EH (cell line): ENCODE measurements around the gene SPON2.

Experiments
- DNase-seq: peaks from one replicate; pipeline ENCODE4 v3.0.0-alpha.2; 2015; ENCODE audit warnings: low read depth

The SPON2 gene

DNA sequence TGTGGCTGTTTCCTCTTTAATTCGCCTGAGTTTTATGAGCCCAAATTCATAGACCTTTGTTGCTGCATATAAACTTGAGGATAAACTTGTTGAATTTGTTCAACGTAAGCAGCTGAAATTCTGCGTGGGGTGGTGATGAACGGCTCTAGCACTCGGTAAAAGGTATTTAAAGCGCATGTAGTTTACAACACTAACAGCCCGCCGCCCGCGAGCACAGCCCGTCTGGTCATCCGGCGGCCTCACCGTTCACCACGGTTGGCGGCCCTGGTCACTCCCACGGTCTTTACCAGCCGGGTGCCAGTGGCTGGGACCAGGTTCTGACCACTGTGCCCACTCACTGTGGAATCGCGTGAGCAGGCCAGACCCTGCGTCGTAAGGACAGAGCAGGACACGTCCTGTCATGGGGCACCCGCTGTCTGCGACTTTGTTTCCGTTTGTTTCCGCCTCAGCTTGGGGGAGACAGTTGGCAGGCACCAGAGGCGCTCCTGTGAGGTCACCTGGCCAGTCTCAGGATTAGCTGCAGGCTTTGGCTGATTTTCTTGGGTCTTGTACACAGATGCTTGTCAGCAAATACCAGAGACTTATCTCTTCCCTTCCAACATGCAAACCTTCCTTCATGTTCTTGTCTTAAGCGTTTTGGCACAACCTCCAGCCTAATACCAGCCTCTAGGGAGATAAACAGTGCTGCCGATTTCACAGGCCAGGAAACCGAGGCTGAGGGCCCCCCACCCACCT, 36.8 kb upstream of the SPON2 start:
- DNase-seq, result no peak

DNA sequence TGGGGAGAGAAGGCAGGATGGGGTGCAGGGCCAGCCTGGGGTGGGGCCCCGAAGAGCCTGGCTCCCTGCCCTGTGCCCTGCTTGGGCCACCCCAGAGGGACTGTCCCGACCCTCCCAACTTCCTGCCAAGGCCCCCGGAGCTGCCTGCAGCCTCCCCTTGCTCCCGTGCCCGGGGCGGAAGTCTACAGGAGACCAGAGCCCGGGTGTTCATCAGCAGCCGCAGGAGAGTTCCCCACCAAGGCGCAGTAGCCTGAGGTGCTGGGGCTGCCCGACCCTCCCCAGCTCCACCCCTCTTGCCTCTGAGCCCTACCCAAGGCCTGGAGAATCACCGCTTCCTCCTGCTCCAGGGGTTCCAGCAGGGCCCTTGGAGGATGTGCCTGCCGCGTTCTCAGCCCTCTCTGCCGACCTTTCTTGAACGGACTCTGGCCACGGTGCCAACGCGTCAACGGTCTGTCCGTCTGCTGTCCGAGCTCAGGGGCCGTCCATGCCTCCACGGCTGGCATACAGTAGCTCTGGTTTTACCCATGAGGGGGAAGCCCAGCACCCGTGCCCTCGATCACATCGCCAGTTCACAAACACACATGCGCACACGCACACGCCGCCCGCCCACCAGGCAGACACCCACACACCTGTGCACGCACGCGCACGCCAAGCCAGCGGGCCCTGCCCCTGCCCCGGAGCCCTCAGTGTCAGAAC, 36.0 kb upstream of the SPON2 start:
- DNase-seq, result peak; percentile 12

DNA sequence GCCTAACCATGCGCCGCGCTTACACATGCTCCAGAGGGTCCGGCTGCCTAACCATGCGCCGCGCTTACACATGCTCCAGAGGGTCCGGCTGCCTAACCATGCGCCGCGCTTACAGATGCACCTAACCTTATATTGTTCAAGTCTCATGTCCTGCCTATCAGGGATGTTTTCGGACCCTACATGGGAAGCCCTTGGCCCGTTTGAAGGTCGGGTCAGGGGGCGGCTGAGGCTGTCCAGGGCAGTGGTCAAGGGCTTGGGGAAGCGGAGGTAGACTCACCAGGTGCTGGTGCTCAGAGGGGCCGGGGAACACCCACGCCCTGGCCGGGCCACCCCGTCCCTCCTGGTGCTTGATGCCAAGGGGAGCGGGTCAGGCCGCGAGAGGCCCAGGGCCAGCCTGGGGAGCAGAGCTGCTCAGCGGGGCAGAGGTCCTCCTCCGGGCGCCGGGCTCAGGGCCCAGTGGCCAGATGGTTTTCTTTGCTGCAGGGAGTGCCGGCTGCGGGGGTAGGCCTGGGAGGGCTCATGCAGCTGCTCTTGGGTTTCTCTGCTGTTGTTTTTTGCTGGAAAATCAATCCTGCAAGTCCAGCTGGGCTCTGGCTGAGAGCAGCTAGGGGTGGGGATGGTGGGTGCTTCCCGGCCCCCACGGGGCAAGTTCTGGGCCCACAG, 35.4 kb upstream of the SPON2 start:
- DNase-seq, result peak; percentile 53

DNA sequence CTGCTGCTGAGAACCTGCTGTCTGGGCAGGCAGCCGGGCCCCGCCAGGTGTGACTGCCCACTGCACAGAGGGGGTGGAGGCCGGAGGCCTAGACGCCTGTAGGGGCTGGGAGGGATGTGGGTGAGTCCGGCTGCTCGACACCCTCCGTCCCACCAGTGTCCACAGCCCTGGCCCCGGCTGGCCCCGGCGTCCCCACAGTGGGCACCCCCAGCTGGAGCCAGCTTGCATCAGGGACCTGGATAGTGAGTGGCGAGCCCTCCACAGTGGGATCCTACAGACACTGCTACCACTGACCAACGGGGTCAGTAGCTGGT, 34.7 kb upstream of the SPON2 start:
- DNase-seq, result no peak

DNA sequence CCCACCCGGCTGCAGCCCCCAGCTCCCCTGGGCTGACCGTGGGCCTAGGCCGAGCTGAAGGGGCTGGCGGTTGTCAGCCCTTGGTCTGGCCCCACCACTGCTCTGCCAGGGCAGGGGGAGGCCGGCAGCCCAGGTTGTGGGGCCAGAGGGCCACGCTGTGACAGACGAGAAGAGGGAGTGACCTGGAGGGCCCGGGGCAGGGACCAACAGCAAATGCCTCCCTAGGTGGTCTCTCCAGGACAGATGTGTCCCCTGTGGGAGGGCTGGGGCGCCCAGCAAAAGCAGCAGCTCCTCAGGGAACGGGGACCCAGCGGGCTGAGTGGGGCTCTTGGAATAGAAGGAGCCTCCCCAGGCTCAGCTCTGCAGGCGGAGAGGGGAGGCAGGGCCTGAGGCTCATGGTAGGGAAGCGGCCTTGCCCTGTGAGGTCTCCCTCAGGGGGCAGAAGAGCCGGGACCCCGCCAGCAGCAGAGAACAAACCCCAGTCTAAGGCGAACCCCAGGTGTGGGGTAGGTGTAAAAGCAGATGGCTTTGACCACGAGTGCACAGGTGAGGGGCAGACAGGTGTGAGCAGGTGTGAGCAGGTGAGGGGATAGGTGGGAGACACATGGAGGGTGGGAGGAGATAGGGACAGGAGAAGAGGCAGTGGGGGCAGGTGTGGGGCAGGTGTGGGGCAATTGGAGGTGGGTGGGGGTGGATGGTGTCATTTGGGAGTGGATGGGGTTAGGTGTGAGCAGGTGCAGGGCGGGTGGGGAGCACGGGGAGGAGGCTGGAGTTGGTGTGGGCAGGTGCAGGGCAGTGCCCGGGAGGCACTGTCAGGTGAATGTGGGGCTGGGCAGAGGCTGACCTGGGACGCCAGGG, 34.1 kb upstream of the SPON2 start:
- no peak for DNase-seq

DNA sequence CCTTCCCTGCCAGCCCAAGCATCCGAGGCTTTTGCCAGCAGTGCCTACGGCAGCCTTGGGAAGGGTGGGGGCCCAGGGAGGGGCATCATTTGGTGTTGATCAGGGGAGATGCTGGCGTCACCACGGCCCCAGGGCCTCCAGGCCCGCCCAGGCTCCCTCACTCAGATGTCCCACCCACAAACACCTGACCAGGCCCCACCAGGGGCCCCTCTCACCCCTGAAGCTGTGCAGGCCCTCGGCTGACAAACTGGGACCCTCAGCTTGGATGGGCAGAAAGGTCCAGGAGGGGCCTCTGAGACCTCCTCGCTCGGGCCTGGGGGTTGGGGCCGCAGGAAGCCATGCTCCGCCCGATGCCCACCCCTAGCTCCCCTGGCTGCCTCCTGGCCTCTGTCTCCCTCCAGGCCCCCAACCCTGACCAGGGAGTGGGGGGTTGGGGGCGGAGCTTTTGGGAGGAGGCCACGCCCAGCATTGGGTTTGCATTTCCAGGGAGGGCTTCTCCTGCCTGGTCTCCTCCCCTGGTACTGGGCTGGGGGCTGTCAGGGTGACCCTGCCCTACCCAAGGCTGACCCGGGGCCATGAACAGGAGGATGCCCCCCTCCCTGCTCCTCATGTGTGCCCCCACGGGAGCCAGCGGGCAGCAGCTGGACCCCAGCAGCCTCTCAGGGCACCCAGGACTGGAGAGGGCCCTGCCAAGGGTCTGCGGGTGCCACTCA, 33.4 kb upstream of the SPON2 start:
- DNase-seq, result no peak

DNA sequence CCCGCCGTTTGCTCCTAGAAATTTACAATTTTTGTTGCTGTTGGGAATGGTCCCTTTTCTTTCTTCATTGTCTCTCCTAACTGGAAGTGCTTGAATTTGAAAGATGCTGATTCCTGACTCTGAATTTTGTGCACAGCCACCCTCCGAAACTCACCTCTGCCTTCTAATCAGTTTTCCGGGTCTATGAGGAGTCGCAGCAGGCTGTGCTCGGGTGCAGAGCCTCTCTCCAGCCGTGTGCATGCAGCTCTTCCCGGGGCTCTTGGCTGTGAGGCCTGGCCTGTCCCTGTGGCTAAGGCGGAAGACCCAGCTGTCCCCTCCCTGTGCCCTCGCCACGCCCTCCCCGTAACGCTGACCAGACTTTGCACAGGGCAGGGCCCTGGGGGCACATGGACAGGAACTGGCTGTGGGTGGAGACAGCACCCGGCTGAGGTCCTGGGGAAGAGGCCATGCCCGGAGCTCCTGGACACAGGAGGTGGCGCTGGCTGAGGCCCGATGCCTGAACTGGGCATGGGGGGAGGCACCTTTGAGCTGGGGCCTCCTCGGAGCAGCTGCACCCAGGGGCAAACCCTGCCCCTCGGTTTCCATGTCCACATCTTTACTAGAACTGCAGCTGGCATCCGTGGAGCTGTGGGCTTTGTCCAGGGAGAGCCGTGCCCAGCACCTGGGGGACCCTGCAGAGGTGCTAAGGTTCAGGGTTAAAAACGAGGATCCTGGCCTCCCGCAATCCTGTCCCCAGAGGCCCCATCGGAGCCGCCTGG, 32.6 kb upstream of the SPON2 start:
- DNase-seq, result no peak

DNA sequence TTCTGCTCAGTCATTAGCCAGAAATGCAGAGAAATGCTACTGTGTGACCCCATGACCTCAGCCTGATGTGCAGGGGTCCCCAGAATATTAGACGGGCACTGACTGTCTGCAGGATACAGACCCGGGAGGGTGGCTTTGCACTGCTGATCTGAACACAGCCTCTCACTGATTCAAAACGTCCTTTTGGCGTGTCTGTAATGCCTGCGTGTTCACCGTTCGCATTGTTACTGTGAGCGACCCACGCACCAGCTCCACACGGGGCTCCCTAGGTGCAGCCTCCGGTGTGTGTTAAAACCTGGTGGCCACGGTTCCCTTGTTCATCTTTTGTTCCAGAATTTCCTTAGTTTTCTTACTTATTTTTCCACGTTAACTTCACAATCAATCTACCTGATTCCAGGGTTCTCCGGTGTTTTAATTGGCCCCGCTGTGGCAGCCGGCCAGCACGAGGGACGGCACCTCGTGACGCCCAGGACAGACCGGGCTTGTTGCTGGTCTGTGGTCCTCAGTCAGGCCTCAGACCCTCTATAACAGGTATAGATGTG, 32.0 kb upstream of the SPON2 start:
- DNase-seq, result no peak

DNA sequence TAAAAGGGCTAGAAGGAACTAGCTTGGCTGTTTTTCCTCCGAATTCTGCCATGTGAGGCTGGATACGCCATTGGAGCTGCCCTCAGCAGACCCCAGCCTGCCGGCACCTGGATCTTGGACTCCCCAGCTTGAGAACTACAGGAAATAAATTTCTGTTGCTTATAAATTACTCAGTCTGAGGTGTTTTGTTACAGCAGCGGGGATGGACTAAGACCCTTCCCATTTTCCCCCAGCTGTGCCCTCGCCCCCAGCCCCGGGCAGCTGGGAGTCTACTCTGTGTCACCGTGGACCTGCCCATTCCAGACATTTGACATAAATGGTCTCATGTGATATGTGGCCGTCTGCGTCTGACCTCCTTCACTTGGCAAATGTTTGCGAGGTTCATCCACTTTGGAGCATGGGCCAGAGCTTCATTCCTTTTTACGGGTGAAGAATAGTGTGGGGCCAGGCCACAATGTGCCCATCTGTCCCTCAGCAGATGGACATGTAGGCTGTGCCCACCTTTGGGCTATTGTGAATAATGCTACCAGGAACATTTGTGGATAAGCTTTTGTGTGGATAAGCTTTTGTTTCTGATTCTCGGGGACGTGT, 30.7 kb upstream of the SPON2 start:
- no peak for DNase-seq

DNA sequence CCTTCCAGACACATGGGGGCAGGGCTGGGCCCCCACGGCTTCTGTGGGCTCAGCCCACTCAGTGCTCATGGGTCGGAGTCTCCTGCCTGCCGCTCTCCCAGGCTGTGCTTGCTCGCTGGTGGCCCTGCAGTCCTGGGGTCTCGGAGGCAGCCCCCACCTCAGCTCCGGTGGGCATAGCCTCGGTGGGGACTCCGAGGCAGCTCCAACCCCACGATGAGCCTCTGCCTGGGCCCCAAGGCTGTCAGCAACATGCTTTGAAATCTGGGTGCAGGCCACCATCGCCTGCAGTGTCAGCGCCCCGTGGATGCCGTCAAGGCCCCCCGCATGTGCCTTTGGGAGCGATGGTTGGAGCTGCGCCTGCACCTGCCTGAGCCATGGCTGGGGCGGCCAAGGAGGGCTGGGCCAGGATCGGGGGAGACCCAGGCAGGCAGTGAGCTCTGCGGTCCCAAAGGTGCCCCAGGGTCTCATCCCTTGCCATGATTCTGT, 30.2 kb upstream of the SPON2 start:
- DNase-seq, result no peak

DNA sequence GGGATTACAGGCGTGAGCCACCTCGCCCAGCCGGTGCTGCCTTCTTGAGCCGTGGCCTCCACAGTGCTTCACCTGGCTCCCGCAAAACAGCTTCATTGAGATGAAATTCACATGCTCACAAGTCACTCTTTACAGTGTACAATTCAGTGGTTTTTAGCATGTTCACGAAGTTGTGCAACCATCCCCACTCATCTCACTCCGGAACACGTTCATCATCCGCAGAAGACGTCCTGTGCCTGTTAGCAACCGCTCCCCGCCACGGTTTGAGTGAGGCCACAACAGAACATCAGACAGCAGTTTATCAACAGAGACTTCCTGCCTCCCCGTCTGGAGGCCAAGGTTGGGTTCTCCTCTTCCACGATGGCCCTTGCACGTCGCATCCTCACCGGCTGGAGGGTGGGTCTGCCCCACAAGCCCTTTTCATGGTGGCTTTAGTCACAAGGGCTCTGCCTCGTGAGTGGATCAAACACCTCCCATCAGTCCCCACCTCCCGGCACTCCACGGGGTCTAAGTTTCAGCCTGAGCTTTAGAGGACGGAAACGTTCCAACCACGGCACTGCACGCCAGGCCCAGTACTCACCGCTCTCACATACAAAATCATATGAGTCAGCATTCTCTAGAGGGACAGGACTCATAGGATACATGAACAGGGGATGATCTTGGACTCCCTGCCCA, 29.6 kb upstream of the SPON2 start:
- DNase-seq, result peak; percentile 80

DNA sequence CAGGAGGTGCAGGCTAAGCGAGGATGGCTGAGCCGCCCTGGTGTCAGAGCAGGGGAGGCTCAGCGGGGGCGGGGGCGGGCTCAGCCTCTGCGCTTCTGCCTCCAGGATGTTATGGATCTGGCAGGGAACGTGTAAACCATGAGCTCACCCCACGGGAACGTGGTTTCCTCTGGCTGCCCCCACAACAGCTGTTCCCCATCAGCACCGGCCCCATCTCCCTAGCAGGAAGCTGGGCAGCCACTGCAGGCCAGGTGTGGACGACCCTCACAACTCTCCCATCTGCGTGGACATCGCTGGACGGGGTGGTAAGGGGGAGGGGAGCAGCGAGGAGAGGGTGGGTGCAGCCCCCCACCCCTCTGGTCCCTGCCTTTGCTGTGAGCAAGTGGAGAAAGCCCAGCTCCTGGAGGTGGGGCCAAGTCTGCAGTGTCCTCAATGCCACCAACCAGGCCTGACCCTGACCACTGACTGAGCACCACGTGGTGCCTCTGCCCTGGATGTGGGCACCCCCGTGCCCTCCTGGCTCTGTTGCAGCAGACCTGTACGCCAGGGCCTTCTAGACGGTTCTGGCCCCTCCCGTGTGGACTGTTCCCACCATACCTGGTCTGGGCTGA, 28.1 kb upstream of the SPON2 start:
- DNase-seq, result peak; percentile 93

DNA sequence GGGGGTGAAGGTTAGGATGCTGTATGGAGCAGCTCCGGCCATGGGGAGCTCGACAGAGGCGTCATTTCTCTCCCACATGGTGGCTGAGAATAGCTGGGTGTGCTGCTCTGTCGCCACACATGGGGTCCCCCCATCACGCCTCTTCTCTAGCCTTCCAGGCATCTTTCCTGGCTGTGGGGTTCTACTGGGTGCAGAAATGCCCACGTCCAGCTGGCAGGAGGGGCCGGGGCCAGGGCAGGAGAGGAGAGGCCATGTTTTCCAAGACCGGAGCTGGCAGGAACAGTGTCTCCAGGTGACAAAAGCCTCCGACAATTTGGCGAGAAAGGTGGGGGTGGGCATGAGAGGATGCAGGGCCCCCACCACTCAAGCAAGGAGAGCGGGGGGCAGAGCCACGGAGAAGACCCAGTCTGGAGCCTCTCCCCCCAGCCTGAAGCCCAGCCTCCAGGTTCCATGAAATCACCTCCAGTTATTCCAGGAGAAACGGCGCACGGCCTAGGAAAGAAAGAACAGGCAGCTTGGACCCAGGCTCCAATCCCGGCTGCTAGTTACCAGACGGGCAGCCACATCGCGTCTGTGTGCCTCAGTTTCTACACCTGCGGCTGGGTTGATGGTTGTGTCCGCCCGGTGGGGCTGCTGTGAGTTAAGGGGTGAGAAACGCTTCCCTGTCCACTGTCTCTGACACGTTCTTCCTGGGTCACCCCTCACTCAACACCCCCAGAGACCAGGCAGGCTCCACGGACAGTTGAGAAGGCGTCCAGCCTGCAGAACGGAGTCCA, 27.4 kb upstream of the SPON2 start:
- DNase-seq, result no peak

DNA sequence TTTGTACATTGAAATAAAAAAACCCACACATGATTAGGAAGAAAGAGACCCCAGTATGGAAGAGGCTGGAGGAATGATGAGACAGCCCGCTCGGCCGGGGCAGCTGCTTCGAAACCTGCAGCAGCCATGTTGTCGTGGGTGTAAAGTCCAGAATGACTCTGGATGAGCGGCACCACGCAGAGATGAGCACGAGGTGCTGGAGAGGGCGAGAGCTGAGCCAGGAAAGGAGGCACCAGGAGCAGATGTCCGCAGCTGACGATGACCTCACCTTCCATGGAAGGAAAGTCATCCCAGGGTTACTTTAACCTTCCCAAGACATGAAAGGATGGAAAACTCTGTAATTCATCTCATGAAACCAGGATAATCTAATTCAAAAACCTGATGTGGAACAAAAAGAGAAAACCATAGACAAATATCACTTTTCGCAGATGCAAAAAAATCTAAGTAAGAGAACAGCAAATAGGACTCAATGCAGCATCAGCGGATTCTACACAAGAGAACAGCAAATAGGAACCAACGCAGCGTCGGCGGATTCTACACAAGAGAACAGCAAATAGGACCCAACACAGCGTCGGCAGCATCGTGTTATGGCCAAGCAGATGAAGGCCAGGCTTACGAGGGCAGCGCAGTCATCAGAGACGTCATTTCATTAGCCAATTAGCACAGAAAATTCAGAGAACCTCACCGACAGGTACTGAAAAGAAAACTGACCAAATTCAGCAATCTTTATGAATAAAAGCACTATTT, 25.9 kb upstream of the SPON2 start:
- peak; percentile 66 for DNase-seq

DNA sequence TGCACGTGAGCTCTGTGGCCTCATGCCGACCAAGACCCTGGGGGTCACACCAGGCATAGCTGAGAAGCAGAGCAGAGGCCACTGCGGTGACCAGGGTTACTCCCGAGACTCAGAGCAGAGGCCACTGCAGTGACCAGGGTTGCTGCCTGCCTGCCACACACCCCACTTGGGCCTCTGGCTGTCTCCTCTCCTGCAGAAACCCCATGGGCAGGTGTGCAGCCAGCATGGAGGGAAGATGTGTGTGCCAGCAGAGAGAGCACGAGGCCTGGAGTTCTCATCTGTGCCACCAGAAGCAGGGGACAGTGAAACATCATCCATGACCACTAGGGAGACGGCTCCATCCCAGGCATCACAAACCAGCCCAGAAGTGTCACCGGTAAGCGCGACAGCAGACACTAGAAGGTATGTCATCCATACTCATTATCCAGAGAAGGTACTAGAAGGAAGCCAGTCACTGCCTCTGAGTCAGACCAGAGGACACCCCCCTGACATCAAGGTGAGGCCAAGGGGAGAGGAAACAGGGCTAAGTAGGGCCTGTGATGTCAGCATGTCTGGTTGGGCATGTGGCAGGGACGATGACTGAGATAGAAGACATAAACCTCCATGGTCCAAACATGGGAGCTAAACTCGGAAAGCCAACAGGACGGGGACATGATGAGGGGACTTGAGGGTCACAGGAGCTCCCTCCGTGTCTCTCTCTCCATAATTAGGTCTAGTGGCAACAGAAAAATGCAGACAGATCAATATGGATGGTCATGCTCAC, 24.2 kb upstream of the SPON2 start:
- DNase-seq, result no peak

DNA sequence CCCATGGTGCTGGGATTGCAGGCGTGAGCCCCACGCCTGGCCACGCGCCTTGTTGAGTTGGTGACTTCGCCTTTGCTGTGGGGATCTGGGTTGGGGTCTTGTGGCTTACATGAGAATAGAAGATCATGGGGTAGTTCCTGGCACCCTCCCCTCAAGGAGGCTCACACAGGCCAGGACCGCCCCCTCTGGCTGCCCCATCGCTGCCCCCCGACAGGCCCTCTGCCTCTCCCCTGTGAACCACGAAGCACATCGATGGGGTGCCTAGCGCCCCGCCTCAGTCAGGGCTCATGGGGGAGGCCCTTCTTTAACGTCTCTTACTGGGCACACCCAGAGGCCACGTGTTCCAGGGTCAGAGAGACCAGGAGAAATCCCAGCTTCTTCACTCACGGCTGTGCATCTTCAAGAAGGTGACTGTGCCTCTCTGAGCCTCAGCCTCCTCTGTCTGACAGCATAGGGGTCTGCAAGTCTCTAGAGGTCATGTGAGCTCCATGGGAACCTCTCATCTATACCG, 23.6 kb upstream of the SPON2 start:
- DNase-seq, result no peak
